ENCODE results near the gene DLGAP5.

DLGAP5 gene

DNA sequence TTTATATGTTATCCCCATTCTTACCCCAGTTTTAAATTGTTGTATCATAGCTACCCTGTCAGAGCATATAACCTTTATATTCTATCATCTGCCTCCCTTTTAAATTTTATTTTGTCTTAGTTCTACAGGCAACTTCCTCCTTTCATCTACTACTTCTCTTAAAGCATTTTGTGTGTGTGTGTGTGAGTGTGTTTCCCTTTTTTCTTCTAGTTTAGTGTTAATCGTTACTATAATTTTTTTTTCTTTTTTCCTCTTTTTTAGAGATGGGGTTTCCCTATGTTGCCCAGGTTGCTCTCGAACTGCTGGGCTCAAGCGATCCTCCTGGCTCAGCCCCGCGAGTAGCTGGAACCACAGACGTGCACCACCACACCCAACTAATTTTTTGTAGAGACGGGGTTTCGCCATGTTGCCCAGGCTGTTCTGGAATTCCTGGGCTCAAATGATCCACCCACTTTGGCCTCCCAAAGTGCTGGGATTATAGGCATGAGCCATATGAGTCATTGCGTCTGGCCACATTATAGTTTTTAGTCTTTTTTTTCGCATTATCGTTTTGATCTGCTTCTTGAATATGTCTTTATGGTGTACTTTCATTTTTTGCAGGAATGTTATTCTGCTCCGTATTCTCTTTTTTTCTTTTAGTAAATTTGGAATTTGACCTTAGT lies 46.8 kb upstream of the DLGAP5 start:
- H3K27ac ChIP-seq (ENCODE audit: low read depth, low read length), result no peak overlapping the region
- no peaks in the 10 kb centered on the region for H3K9me2 ChIP-seq (replicated peaks; ENCODE audit: insufficient read depth, low read length)
- H2AFZ ChIP-seq (ENCODE audit: low read depth, low read length, severe bottlenecking), result no peak overlapping the region

DNA sequence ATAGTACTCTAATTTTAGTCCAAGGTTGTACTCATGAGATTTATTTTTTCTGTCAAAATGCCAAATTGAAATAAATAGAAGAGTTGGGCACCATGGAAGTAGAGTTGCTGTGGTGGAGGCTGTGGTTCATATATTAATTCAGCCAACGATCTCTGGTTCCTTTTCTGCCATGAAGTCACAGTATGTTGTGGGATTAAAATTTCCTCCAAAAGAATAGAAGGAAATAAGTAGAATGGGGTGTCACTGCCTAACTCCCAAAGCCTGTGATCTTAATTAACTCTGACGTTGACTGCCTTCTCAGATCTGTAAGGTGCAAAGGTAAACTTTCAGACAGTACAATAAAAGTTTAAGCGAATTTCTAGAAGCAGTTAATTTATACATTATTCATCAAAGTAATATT lies 42.2 kb upstream of the DLGAP5 start:
- no peak overlapping the region for H3K4me2 ChIP-seq (ENCODE audit: low read depth, low read length, poor library complexity, severe bottlenecking)
- no peaks in the 10 kb centered on the region for H3K9me3 ChIP-seq (ENCODE audit: insufficient read depth, low read length)
- no peak overlapping the region for H2AFZ ChIP-seq (ENCODE audit: low read depth, low read length, severe bottlenecking)
- no peaks in the 10 kb centered on the region for H3K79me2 ChIP-seq (ENCODE audit: insufficient read depth, low read length)
- no peaks in the 10 kb centered on the region for H3K27me3 ChIP-seq (ENCODE audit: low read length)
- H4K20me1 ChIP-seq (ENCODE audit: low read depth, low read length), result no peaks in the 10 kb centered on the region
- TF ChIP-seq EZH2phosphoT487 (conservative IDR thresholded peaks at IDR 0.05; ENCODE audit: low read length), result no peak
- TF ChIP-seq, protein P1, sequence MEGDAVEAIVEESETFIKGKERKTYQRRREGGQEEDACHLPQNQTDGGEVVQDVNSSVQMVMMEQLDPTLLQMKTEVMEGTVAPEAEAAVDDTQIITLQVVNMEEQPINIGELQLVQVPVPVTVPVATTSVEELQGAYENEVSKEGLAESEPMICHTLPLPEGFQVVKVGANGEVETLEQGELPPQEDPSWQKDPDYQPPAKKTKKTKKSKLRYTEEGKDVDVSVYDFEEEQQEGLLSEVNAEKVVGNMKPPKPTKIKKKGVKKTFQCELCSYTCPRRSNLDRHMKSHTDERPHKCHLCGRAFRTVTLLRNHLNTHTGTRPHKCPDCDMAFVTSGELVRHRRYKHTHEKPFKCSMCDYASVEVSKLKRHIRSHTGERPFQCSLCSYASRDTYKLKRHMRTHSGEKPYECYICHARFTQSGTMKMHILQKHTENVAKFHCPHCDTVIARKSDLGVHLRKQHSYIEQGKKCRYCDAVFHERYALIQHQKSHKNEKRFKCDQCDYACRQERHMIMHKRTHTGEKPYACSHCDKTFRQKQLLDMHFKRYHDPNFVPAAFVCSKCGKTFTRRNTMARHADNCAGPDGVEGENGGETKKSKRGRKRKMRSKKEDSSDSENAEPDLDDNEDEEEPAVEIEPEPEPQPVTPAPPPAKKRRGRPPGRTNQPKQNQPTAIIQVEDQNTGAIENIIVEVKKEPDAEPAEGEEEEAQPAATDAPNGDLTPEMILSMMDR (IDR thresholded peaks at IDR 0.05; ENCODE audit: insufficient read depth, low read length, poor library complexity, severe bottlenecking), result no peak
- no peak overlapping the region for H3K27ac ChIP-seq (ENCODE audit: low read depth, low read length)
- no peak overlapping the region for H3K9ac ChIP-seq (ENCODE audit: low read length)
- no peaks in the 10 kb centered on the region for H3K36me3 ChIP-seq (ENCODE audit: low read length)
- H3K9me2 ChIP-seq (replicated peaks; ENCODE audit: insufficient read depth, low read length), result no peaks in the 10 kb centered on the region
- no peak overlapping the region for H3K4me3 ChIP-seq (ENCODE audit: insufficient read depth, low read length, poor library complexity, severe bottlenecking)
- H3F3A ChIP-seq (ENCODE audit: insufficient read depth), result no peaks in the 10 kb centered on the region

More for the DNA sequence above, 46.8 kb upstream of the DLGAP5 start:
- Histone ChIP-seq H3K27me3 (ENCODE audit: low read length) (no peaks in the 10 kb centered on the region), H3K9me3 (ENCODE audit: insufficient read depth, low read length) (no peaks in the 10 kb centered on the region), H3F3A (ENCODE audit: insufficient read depth) (no peaks in the 10 kb centered on the region), H4K20me1 (ENCODE audit: low read depth, low read length) (no peaks in the 10 kb centered on the region), H3K4me3 (ENCODE audit: insufficient read depth, low read length, poor library complexity, severe bottlenecking) (no peak overlapping the region), H3K4me2 (ENCODE audit: low read depth, low read length, poor library complexity, severe bottlenecking) (no peak overlapping the region), H3K36me3 (ENCODE audit: low read length) (no peaks in the 10 kb centered on the region), H3K79me2 (ENCODE audit: insufficient read depth, low read length) (no peaks in the 10 kb centered on the region), H3K9ac (ENCODE audit: low read length) (no peak overlapping the region)
- TF ChIP-seq EZH2phosphoT487 (conservative IDR thresholded peaks at IDR 0.05; ENCODE audit: low read length), result no peak
- TF ChIP-seq, protein P1 (IDR thresholded peaks at IDR 0.05; ENCODE audit: insufficient read depth, low read length, poor library complexity, severe bottlenecking), result no peak

DNA sequence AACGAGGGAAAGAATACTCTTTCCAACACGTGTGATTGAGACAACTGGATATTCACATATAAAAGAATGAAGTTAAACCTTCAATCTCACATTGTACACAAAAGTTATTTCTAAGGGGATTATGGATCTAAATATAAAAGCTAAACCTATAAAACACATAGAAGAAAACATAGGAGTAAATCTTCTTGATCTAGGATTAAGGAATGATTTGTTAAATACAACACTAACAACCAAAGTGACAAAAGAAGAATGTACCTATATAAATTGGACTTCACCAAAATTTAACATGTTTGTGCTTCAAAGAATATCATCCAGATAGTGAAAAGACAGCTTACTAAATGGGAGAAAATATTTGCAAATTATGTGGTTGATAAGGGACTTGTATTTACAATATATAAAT lies 36.9 kb upstream of the DLGAP5 start:
- H3F3A ChIP-seq (ENCODE audit: insufficient read depth), result no peaks in the 10 kb centered on the region
- no peak overlapping the region for H3K4me2 ChIP-seq (ENCODE audit: low read depth, low read length, poor library complexity, severe bottlenecking)
- no peaks in the 10 kb centered on the region for H3K9me2 ChIP-seq (replicated peaks; ENCODE audit: insufficient read depth, low read length)
- no peaks in the 10 kb centered on the region for H3K36me3 ChIP-seq (ENCODE audit: low read length)
- peaks cover 7% of the 10 kb centered on the region; the same call in 1 of the 2 replicates for H3K9me3 ChIP-seq (ENCODE audit: insufficient read depth, low read length)
- no peaks in the 10 kb centered on the region for H3K27me3 ChIP-seq (ENCODE audit: low read length)
- no peak overlapping the region for H3K4me3 ChIP-seq (ENCODE audit: insufficient read depth, low read length, poor library complexity, severe bottlenecking)
- no peak overlapping the region for H3K9ac ChIP-seq (ENCODE audit: low read length)
- no peak overlapping the region for H3K27ac ChIP-seq (ENCODE audit: low read depth, low read length)
- no peaks in the 10 kb centered on the region for H3K79me2 ChIP-seq (ENCODE audit: insufficient read depth, low read length)
- no peak overlapping the region for H2AFZ ChIP-seq (ENCODE audit: low read depth, low read length, severe bottlenecking)
- TF ChIP-seq, protein P1 (IDR thresholded peaks at IDR 0.05; ENCODE audit: insufficient read depth, low read length, poor library complexity, severe bottlenecking), result no peak
- TF ChIP-seq EZH2phosphoT487 (conservative IDR thresholded peaks at IDR 0.05; ENCODE audit: low read length), result no peak
- no peaks in the 10 kb centered on the region for H4K20me1 ChIP-seq (ENCODE audit: low read depth, low read length)
